ENCODE measurements around the gene COL4A1.

COL4A1 gene

DNA sequence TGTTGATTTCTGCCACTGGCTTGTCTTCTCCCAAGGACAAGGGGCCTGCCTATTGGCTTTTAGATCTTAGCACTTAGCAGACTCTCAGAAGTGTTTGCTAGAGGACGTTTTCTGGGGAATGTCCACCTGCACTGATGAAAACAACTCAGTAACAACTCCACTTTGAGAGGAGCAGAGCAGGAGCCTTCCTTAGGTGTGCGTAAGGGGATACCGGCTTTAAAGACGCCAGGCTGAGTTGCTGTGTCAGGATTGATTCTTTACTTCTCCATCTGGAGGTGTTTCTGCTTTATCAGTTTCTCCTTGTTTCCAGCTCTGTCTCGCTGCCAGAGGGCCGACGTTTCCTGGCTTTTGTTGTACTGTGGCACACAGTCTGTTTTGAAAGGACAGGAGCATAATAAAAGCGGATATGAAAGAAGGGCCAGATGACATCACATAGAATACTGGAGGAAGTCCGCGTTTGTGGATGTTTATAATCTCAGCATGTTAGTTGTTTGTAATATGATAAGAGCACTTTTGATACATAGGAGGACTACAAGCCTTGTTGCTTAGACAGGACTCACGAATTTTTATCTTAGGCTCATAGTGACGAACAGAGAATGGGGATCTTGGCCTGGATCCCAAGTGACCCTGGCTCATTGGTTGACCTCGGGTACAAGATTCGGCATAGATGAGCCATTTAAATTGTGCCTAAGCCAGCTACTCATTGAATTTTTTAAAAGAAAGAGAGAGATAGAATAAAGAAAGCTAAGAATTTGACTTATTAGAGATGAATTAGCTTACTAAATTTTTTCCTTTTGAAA, 34.7 kb upstream of the COL4A1 start:
- peak; percentile 91 for DNase-seq

DNA sequence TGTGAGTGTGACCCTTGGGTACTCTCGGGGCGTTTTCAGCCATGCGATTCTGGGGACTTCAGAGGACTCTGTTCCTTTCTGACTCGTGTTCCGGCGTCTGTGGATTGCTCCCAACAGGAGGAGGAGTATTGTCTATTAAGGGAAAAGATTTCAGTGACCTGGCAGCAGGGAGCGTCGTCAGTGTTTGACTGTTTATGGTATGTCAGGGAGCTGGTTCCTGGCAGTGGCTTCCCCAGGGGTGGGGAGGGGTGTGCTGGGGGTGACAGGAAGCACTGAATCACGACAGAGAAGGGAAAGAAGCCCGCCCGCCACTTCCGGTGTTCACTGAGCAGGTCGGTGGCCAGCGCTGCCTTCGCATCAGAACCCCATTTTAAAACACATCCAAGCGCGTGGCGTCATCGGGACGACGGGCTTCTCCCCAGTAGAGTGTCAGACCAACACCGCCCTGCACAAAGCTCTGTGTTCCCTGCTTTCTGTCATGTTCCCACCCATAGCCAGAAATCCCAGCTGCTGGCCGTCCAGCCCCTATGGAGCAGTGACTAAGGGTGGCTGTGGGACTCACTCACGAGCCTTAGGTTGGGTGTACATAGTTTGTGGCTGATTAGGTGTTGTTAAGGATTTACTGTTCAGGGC, 34.0 kb upstream of the COL4A1 start:
- DNase-seq: no peak

- no peak for DNase-seq
Measured at GRCh38 chr13:110339975-110340550, 33.1 kb upstream of the COL4A1 start.

DNA sequence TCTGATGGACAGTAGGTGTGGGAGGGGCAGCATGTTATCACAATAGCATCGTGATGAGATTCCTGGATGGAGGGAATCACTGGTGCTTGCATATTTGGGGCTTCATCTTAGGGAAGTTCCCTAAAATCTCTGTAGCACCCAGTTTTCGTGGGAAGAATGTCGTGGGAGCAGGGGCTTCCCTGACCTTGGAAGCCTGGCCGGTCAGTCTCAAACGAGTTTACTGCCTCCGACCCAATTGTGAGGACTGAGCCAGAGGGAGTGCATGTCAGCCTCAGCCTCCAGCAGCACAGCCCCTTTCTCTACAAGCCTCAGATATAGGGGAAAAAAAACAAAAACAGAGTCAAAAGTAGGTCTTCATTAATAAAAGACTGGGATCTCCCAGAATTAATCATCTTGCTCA, 32.3 kb upstream of the COL4A1 start:
- DNase-seq: no peak

DNA sequence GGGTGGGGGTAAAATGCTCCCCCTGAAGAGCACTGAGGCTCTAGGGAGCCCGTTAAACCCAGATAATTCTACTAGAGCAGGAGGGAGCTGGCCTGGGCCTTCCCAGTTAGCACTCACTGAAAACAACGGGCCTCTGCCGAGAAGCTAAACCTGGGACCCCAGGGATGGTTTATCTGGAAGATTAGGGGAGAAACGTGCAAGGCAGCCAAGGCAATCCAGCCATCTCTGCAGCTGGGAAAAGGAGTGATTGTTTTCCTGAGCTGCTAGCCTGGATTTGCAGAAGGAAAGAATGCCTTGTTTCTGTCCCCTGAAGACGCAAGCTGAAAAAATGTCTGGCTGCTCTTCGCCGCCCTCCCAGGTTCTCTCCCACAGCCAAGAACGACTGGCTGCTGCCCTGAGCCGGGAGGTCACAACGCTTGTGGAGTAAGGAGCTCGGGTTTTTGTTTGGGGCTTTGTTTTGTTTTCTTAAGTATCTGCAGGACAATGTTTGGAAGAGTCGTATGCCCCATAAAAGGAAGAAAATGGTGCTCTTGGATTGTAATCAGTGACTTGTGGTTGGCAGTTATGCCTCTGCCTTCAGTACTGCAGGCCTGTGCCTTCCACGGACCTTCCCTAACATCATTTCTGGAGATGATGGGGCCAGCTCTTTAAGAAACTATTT, 31.6 kb upstream of the COL4A1 start:
- DNase-seq: no peak

DNA sequence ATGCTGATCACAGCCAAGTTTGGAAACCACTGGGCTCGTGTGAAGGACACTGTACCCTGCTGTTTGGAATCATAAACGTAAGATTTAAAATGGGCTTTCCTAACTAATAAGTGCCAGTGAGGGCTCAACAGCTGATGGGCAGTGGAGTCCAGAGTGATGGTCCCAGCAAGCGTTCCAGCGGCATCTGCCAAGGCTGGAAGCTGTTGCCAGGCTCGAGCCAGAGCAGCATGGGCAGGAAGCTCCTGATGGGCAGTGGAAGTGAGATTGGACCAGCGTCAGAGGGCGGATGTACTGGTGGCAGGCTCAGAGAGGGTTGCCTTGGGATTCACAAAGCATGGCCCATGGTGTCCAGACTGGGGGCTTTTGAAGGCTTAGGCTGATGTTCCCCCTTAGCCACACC, 30.3 kb upstream of the COL4A1 start:
- no peak for DNase-seq

- DNase-seq: no peak
Measured at GRCh38 chr13:110336681-110337080, 29.7 kb upstream of the COL4A1 start.

DNA sequence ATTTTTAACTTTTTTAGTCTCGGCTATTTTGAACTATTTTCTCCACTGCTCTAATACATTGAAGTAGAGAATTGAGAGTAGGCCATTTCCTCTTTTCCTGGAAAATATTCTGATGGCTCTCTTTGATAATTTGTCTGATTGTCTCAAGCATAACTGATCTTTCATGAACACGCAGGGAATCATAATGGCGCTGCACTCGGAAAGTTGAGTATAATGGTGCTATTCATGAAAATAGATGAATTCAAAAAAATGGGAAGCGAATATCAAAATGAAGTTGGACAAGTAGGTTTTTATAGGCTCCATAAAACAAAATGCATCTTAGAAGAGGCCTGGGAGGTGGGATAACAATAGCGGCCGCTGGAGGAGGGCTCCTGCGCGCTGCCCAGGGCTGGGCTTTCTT, 29.2 kb upstream of the COL4A1 start:
- no peak for DNase-seq

GRCh38 chr13:110334841-110335490, 28.0 kb upstream of the COL4A1 start:
- no peak for DNase-seq

DNA sequence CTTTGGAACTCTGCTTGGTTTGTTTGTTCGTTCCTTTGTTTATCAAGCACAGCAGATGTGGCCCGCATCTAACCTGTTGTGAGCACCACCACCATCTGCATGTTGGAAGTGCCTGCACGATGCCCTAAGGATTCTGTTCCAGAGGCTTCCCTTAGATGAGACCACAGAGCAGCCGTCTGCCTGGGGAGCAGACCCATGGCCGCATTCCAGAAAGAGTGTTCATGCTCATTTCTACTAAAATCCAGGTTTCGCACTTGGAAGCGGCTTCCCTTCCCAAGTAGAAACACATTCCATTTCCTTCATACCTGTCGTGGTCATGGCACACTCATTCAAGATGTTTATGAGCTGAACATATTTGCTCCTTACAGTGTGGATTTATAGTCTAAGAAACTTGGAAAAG, 27.3 kb upstream of the COL4A1 start:
- DNase-seq: no peak

- DNase-seq: no peak
Measured at GRCh38 chr13:110333837-110334236, 26.9 kb upstream of the COL4A1 start.

- no peak for DNase-seq
Measured at GRCh38 chr13:110332750-110333149, 25.8 kb upstream of the COL4A1 start.

- DNase-seq: no peak
Measured at GRCh38 chr13:110331362-110331761, 24.4 kb upstream of the COL4A1 start.

- no peak for DNase-seq
Measured at GRCh38 chr13:110330491-110331011, 23.6 kb upstream of the COL4A1 start.

DNA sequence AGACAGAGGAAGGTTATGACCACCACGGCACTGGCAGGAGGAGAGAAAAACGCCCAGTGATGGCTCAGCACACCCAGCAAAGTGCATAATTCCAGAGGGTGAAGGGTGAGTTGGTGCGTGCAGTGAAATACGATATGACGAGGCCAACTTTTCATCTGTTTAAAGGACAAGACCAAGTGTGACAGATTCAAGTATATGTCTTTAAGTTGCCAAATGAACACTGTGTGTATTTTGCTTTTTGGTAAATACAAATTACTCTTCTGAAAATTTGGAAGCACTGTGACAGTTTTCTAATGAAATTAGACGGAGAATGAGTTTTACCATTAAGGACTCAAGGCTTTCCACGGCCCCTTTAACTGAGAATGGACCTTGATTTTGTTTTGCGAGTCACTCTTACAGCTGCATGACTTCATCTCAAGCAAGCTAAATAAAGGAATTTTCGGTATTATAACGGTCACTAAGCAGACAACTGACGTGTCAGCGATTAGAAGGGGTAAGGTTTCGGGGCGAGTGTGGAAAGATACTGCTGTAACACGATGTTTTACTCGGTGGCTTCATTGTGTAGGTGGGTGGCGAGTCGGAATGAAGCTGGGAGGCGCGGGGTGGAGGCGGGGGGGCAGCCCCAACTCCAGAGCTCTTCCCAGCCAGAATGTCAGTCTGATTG, 23.0 kb upstream of the COL4A1 start:
- DNase-seq: no peak

DNA sequence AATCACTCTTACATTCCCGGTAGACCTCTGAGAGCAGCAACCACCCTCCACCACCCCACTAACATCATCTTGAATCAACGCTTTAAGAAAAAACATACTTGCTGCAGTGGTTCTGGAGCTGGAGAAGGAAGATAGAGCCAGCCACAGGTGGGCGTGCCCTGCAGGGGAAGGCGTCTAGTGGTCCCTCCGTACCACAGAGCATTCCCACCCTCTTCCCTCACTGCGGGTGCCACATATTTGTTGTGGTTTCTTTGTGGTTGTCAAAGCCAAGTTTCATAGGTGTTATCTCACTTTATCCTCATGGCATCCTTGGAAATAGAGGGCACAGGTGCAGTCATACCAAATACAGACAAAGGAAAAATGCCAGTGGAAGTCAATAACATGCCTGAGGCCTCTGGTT, 22.3 kb upstream of the COL4A1 start:
- DNase-seq: no peak

DNA sequence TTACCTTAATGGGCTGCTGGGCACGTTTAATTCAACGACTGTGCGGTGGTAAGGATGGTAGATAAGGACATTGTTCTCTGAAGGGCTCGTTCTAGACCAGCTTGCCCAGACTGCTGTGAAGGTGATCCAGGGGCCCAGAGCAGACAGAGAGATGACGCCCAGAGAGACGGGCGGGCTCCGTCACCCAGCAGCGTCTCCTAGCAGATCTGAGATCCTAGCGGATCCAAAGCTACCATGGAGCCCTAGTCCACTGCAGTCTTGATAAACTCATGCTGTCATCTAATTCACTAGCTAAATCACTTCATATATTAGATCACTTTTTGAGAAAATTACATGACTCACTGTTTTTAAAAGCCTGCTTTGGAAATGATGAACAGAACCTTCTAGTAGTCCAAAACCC, 21.6 kb upstream of the COL4A1 start:
- DNase-seq: no peak

- DNase-seq: no peak
Measured at GRCh38 chr13:110327051-110327721, 20.2 kb upstream of the COL4A1 start.

DNA sequence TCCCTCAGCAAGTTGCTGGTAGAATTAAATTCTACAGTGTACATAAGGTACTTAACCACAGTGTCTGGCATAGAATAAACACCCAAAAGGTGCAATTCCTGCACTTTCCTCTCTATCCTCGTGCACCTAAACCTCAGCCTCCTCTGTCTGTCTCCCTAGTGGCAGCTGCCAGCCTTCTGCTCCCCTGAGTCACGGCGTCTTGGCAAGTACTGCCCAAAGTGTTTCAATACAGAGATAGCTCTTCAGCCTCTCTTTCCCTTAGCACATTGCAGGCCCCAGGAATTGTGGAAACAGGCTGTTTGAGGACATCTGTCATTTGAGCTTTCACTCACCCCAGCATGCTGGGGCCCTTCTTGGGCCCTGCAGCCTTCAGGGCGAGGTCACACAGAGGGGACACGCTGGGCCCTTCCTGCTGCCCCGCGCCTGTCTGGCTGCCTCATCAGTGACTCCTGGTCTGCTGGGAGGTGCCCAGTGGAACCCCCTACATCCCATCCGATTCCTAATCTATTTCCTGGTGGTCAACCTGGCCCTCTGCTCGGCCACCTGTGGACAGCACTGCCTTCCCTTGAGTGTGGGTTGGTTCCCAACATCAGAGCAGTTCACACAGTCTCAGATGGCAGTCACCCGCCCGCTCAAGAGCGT, 19.4 kb upstream of the COL4A1 start:
- DNase-seq: no peak

DNA sequence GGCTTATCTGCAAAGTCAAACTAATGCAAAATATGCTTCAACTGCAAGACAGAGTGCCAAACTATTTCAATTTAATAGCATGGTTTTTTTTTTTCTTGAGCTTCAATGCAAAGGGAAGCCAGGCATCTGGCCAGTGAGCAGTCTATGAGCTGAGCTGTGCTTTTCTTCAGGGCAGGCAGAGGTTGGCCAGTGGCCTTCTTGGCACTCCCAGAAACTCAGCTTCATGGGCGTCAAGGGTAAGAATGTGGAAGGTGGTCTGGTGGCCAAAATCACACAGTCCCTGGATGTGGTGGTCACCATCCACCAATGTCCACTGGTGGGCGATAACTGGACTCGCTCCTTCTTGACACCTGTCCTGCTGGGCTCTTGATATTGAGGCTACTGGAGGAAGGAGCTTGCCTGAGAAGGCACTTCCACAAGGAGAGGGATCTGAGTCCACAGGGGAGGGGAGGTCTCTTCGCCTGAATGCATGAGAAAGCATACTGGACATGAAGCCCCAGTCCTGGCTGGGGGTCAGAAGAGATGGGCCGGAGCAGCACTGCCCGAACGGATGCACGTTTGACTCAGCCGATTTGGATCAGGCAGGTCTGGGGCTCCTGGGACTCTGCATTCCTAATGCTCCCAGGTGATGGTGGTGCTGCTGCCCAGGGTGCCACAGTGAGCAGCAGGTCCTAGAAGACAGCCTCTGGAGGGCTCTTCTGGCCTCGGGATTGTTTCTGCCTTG, 17.2 kb upstream of the COL4A1 start:
- no peak for DNase-seq

Data from NCI-H2029 (cell line).